Naive B cell (primary cell): ENCODE data around the gene ALCAM. TPM values are rescaled to one million over a fixed set of nuclear protein-coding genes. Genes with fewer than 3 reads are reported as not detected.
"Not testable (repeated sequence)": the region's sequence is repeated elsewhere in the genome, so short reads cannot be mapped to it uniquely, and the experiment has no call there.

Experiments
- ATAC-seq, 2 donors: fragments of 150-1000 bp; cut with Tn5 transposase; 2 replicates each; pipeline ENCODE4 v1.10.0; 2021; ENCODE audit warnings: low read depth in 2 of 2, mild to moderate bottlenecking in 2 of 2, moderate library complexity in 2 of 2
- DNase-seq: peaks from one replicate; pipeline ENCODE4 v3.0.0; 2022
- H3K27ac Mint-ChIP-seq, 6 donors: one replicate each; pipeline ENCODE4 v1.8.0; 2020 to 2022; ENCODE audit warnings: mild to moderate bottlenecking in 6 of 6, mixed read lengths in 6 of 6, moderate library complexity in 5 of 6, inconsistent platforms in 2 of 6
- H3K27me3 Mint-ChIP-seq, 3 donors: one replicate each; pipeline ENCODE4 v1.8.0; 2021 to 2022; ENCODE audit warnings: mixed read lengths in 3 of 3, mild to moderate bottlenecking in 1 of 3
- H3K36me3 Mint-ChIP-seq, 2 donors: one replicate each; pipeline ENCODE4 v1.8.0; 2020 to 2022; ENCODE audit warnings: mixed read lengths in 2 of 2, inconsistent platforms in 1 of 2, mild to moderate bottlenecking in 1 of 2
- H3K4me1 Mint-ChIP-seq, 3 donors: one replicate each; pipeline ENCODE4 v1.8.0; 2020 to 2022; ENCODE audit warnings: mixed read lengths in 3 of 3, inconsistent platforms in 1 of 3, mild to moderate bottlenecking in 1 of 3, moderate library complexity in 1 of 3
- H3K4me3 Mint-ChIP-seq, 8 donors: one replicate each; pipeline ENCODE4 v1.8.0; 2020 to 2022; ENCODE audit warnings: mild to moderate bottlenecking in 8 of 8, mixed read lengths in 8 of 8, moderate library complexity in 8 of 8, inconsistent platforms in 2 of 8
- H3K9me3 Mint-ChIP-seq, 7 donors: one replicate each; pipeline ENCODE4 v1.8.0; 2020 to 2022; ENCODE audit warnings: mixed read lengths in 7 of 7, mild to moderate bottlenecking in 5 of 7, inconsistent platforms in 2 of 7, moderate library complexity in 1 of 7
- polyA plus RNA-seq, 6 donors: library from polyadenylated mRNA; unstranded; fragments of 300-500 nt; fragmentation: Illumina TruSeq; gene quantifications; one replicate each; pipeline ENCODE4 v1.2.3, GENCODE V29; 2021; ENCODE audit warnings: low read depth in 6 of 6

ALCAM gene
- polyA plus RNA-seq, 6 donors from 2014 or later, result 14.1 to 22.5 (median 18.1) TPM

DNA sequence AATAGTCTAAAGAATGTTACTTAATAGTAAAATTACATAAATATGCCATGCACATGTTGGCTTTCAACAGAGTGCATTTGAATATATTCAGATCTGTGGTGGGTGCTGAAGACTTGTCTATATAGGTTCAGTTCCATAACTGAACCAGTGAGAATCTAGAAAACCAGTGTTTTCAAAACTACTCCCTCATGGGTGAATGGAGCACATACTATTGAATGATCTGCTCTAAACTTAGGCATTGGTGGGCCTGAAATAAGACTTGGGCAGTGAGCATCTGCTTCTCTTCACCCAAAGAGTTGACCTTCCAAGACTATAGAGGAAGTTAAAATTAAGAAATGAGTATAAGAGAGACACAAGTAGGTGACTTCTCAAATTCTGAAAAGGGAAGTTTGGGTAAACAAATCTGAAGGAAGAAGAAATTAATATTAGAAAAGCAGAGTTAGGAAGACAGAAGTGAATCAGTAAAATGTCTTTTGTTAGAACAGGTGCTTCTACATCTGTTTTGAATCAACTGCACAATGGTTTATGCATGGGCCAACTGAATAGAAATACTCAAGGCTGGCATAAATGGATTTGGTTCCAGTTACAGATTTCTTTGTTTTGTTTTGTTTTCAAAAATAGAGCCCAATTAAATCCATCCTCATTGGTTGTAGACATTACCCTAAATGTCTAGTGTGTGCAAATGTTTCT is 19.3 kb downstream of the ALCAM start:
- Mint-ChIP-seq H3K4me1 (peaks cover 32 to 35% (median 34%) of the 10 kb centered on the region in 3 donors), H3K27ac (peak overlapping the region in 4 of 6 donors; percentile 2 to 88 (median 56)), H3K9me3 (peaks cover 0 to 19% (median 11%) of the 10 kb centered on the region in 7 donors), H3K36me3 (peaks cover under 1 to 13% of the 10 kb centered on the region in 2 donors), H3K27me3 (no peaks in the 10 kb centered on the region), H3K4me3 (peak overlapping the region in 2 of 8 donors; percentile 0 to 30)
- ATAC-seq (peak; percentile 61 to 66), DNase-seq (peak; percentile 2)

DNA sequence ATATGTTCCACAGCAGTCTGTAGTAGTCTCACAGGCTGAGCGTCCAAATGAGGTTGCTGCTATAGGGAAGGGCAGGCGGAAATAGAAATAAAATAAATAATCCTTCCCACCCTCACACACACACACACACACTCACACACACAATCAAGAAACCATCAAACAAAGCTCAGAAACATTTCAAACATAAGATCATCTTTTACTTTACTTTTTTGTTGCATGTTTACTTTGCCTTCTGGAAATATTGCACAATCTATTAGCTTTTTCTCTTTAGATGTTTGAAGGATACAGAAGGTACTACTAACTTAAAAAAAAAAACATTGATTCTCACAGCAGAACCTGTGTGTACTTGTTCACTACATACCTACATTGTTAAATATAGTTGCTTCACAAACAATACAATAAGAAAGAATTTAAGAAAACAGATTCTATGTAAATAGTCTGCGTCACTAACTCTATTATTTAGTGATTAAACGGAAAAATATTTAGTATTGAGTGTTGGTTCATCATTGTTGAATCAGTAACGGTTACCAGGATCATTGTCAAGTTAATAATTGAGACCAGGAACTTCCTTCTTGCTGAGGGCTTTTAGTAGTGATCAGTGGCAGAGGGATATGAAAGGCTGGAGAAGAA is 20.5 kb downstream of the ALCAM start:
- H3K27me3 Mint-ChIP-seq, result no peaks in the 10 kb centered on the region
- peak overlapping the region in 3 of 6 donors; percentile 13 to 67 (median 51) for H3K27ac Mint-ChIP-seq
- peak overlapping the region in 1 of 8 donors; percentile 41 for H3K4me3 Mint-ChIP-seq
- DNase-seq (no peak), ATAC-seq (no peak)
- peaks cover 39 to 41% (median 40%) of the 10 kb centered on the region in 3 donors for H3K4me1 Mint-ChIP-seq
- H3K9me3 Mint-ChIP-seq, result peaks cover under 1 to 32% (median 16%) of the 10 kb centered on the region in 7 donors
- H3K36me3 Mint-ChIP-seq, result peaks cover 5 to 19% of the 10 kb centered on the region in 2 donors

DNA sequence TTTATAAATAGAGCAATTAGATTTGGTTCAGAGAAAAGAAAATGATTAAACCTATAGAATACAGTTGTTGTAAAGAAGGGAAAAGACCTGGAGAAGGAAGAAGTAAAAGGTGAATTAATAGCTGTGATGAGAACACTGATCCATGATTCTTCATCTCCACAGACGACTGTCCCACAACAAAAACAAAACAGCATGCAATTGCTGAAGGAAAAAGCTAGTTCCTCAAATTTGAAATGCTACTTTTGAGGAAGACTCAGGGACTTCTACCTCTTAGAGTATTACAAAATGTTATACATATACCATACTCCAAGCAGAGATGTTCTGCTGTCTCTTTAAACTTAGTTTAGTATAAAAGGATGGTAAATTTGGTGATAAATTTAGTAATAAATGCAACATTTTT is 21.5 kb downstream of the ALCAM start:
- peaks cover 5 to 35% (median 20%) of the 10 kb centered on the region in 7 donors for H3K9me3 Mint-ChIP-seq
- H3K27ac Mint-ChIP-seq, result peak overlapping the region in 1 of 6 donors; percentile 14
- ATAC-seq, result no peak
- no peak overlapping the region for H3K4me3 Mint-ChIP-seq
- H3K36me3 Mint-ChIP-seq, result peaks cover 9 to 13% of the 10 kb centered on the region in 2 donors
- H3K27me3 Mint-ChIP-seq, result no peaks in the 10 kb centered on the region
- no peak for DNase-seq
- H3K4me1 Mint-ChIP-seq, result peaks cover 34 to 40% (median 38%) of the 10 kb centered on the region in 3 donors

DNA sequence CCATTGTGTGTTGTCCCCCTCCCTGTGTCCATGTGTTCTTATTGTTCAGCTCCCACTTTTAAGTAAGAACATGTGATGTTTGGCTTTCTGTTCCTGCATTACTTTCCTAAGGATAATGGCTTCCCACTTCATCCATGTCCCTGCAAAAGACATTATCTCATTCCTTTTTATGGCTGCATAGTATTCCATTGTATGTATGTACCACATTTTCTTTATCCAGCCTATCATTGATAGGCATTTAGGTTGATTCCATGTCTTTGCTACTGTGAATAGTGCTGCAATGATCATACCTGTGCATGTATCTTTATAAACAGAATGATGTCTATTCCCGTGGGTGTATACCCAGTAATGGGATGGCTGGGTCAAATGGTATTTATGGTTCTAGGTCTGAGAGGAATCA is 23.1 kb downstream of the ALCAM start:
- not testable (repeated sequence) for H3K27me3 Mint-ChIP-seq, ATAC-seq, H3K4me3 Mint-ChIP-seq, H3K27ac Mint-ChIP-seq, DNase-seq
- H3K9me3 Mint-ChIP-seq, result peaks cover 5 to 36% (median 20%) of the 10 kb centered on the region in 7 donors
- H3K4me1 Mint-ChIP-seq, result peaks cover 34 to 42% (median 37%) of the 10 kb centered on the region in 3 donors
- H3K36me3 Mint-ChIP-seq, result peaks cover 9 to 12% of the 10 kb centered on the region in 2 donors

DNA sequence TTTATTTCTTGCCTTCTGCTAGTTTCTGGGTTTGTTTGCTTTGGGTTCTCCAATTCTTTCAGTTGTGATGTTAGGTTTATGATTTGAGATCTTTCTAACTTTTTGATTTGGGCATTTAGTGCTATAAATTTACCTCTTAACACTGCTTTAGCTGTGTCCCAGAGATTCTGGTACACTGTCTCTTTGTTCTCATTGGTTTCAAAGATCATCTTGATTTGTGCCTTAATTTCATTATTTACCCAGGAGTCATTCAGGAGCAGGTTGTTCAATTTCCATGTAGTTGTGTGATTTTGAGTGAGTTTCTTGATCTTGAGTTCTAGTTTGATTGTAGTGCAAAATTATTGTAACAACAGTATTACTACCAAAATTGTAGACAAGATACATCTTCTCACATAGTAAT is 25.9 kb downstream of the ALCAM start:
- H3K27ac Mint-ChIP-seq, H3K27me3 Mint-ChIP-seq, H3K4me3 Mint-ChIP-seq, DNase-seq, ATAC-seq: not testable (repeated sequence)
- H3K4me1 Mint-ChIP-seq, result peaks cover 20 to 21% (median 20%) of the 10 kb centered on the region in 3 donors
- peaks cover 5 to 36% (median 20%) of the 10 kb centered on the region in 7 donors for H3K9me3 Mint-ChIP-seq
- H3K36me3 Mint-ChIP-seq, result peaks cover 9 to 12% of the 10 kb centered on the region in 2 donors

DNA sequence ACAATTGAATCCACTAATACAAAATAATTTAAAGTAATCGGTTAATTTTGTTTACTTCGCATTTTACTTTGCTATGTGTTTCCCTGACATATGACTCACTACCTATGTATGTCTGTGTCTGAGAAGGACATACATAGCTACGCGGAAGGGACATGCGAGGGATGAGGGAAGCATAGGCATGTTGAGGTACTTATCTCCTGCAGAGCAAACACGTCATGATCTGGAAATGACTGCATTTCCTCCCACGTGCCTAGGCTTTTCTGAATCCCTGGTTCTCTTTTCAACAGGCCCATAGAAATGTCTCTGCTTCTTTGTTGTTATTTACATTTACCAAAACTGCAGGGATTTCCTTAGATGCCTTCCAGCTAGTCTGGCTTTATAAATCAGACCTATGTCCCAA is 27.5 kb downstream of the ALCAM start:
- ATAC-seq, result no peak

DNA sequence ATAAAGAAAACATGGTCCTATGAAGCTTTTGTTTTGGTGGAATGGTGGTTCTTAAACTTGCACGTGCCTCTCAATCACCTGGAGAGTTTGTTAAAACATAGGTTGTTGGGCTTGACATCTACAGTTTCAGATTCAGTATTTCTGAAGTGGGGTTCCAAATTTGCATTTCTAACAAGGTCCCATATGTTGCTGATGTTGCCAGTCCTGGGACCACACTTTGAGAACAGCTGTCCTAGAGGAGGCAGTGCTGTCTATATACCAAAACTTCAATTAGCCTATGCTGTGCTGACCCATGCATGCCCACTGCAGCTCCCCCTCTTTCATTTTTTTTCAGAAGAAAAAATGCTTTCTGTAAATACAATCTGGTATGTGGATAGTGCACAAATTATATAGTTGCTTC is 31.3 kb downstream of the ALCAM start:
- Mint-ChIP-seq H3K9me3 (peaks cover 0 to 2% (median 0%) of the 10 kb centered on the region in 7 donors), H3K36me3 (peaks cover 0 to 10% of the 10 kb centered on the region in 2 donors), H3K27me3 (no peaks in the 10 kb centered on the region), H3K4me1 (peaks cover 4 to 6% (median 5%) of the 10 kb centered on the region in 3 donors), H3K4me3 (no peak overlapping the region), H3K27ac (peak overlapping the region in 1 of 6 donors; percentile 71)
- DNase-seq, result no peak
- no peak for ATAC-seq

More for the DNA sequence above, 27.5 kb downstream of the ALCAM start:
- H3K9me3 Mint-ChIP-seq, result peaks cover 5 to 36% (median 20%) of the 10 kb centered on the region in 7 donors
- peaks cover 13 to 17% (median 15%) of the 10 kb centered on the region in 3 donors for H3K4me1 Mint-ChIP-seq
- H3K27me3 Mint-ChIP-seq, result no peaks in the 10 kb centered on the region
- peak overlapping the region in 1 of 8 donors; percentile 9 for H3K4me3 Mint-ChIP-seq
- H3K27ac Mint-ChIP-seq, result no peak overlapping the region
- no peak for DNase-seq
- peaks cover 9 to 12% of the 10 kb centered on the region in 2 donors for H3K36me3 Mint-ChIP-seq

DNA sequence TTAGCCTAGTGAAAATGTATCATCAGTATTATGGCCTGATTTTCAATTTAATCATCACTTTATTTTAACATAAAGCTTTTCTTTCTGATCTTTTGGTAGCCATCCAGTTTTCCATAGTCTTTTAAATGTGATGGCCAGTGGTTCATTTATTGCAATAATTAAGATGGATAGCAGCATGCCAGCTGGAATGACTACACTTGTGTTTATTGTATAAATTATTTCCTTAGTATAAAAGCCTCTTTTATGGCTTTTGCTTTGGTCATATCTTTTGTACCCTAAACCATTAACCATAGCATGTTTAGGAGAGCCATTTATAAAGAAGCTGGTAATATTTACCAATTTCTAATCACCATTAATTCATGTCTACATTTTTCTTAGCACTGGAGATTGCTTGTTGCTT is 31.7 kb downstream of the ALCAM start:
- Mint-ChIP-seq H3K27me3 (no peaks in the 10 kb centered on the region), H3K4me1 (peaks cover 4 to 6% (median 5%) of the 10 kb centered on the region in 3 donors), H3K9me3 (peaks cover 0 to 4% (median 2%) of the 10 kb centered on the region in 7 donors), H3K36me3 (peaks cover 4 to 14% of the 10 kb centered on the region in 2 donors), H3K27ac (no peak overlapping the region), H3K4me3 (no peak overlapping the region)
- ATAC-seq (no peak), DNase-seq (no peak)

DNA sequence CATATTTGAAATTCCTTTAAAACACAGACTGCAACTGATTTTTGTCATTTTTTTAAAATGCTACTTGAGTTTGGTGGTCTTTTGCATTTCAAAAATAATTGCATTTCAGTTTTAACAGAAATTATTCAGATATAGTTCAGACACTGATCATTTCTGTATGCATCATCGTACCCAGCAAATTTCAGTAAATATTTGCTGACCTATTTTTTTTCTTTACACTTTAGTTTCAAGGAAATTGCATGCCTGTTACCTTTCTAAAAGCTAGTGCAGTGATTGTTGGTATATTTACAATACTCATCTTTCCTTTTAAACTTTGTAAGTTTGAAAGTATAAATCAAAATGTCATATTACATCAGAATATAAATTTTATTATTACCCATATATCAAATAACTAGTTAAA is 32.4 kb downstream of the ALCAM start:
- H3K9me3 Mint-ChIP-seq, result peaks cover 0 to 9% (median 8%) of the 10 kb centered on the region in 7 donors
- no peak overlapping the region for H3K4me3 Mint-ChIP-seq
- peaks cover 4 to 6% (median 5%) of the 10 kb centered on the region in 3 donors for H3K4me1 Mint-ChIP-seq
- no peak overlapping the region for H3K27ac Mint-ChIP-seq
- H3K27me3 Mint-ChIP-seq, result no peaks in the 10 kb centered on the region
- ATAC-seq (no peak), DNase-seq (no peak)
- H3K36me3 Mint-ChIP-seq, result peaks cover 10 to 20% of the 10 kb centered on the region in 2 donors

DNA sequence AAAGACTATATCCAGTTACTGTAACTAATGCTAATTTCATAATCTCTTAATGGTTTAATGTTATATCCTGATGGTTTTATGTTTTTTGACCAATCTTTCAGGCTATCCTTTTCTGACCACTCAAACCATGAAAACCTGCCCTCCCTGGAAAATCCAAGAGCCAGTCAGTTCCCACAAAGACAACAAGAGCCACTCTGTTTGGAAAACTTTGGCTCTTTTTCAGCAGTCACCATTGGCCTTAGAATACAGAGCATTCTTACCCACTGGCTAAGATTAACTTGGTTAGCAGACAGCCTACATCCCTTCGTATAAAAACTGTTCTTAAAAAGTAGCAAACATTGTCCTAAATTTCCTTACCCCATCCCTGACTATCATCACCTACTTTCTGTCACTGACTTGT is 32.9 kb downstream of the ALCAM start:
- no peaks in the 10 kb centered on the region for H3K27me3 Mint-ChIP-seq

DNA sequence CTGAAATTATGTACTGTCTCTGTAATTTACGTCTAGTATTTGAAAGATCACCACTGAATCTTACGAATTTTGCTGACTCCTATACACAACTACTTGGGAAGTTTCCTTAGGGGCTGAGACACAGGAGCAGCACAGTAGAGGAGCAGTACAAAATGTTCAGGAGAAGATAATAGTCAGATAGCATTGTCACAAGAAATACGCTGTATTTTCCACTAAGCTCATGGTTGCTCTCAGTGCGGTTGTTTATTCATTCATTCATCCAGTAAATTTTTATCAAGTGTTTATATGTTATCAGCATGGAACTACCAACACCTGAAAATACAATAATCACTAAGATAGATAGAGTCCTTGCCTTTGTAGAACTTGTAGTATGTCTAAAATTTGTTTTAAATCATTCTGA is 34.5 kb downstream of the ALCAM start:
- Mint-ChIP-seq H3K9me3 (peaks cover 0 to 11% (median 8%) of the 10 kb centered on the region in 7 donors), H3K27me3 (no peaks in the 10 kb centered on the region), H3K4me3 (no peak overlapping the region), H3K4me1 (peaks cover under 1 to 6% (median 1%) of the 10 kb centered on the region in 3 donors), H3K36me3 (peaks cover 12 to 22% of the 10 kb centered on the region in 2 donors), H3K27ac (no peak overlapping the region)
- ATAC-seq (no peak), DNase-seq (no peak)

More for the DNA sequence above, 32.9 kb downstream of the ALCAM start:
- DNase-seq (no peak), ATAC-seq (no peak)
- H3K4me3 Mint-ChIP-seq, result no peak overlapping the region
- H3K27ac Mint-ChIP-seq, result no peak overlapping the region
- peaks cover 0 to 11% (median 9%) of the 10 kb centered on the region in 7 donors for H3K9me3 Mint-ChIP-seq
- peaks cover 12 to 22% of the 10 kb centered on the region in 2 donors for H3K36me3 Mint-ChIP-seq
- peaks cover 2 to 6% (median 5%) of the 10 kb centered on the region in 3 donors for H3K4me1 Mint-ChIP-seq

DNA sequence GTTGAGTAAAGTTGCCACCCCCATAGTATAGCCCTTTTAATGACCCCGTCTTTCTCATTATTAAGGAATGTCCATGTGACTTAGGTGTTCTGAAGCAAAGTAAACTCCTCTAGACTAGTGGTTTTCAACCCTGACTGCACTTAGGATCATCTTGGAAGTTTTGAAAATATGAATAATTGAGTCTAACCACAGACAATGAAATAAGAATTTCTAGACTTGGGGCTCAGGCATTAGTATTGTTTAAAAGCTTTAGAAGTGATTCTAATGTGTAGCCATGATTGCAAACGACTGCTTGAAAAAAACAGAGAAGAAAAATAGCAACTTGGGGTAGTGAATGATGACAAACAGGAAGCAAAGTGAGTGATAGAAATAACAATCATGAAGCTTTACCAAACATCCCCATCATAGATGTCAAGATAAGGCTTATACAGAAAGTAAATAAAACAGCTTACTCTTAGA is 35.0 kb downstream of the ALCAM start:
- Mint-ChIP-seq H3K27me3 (no peaks in the 10 kb centered on the region), H3K4me1 (peaks cover 0 to 6% (median 0%) of the 10 kb centered on the region in 3 donors), H3K9me3 (peaks cover 0 to 13% (median 9%) of the 10 kb centered on the region in 7 donors), H3K36me3 (peaks cover 12 to 22% of the 10 kb centered on the region in 2 donors), H3K27ac (no peak overlapping the region), H3K4me3 (no peak overlapping the region)
- no peak for ATAC-seq
- DNase-seq, result no peak

DNA sequence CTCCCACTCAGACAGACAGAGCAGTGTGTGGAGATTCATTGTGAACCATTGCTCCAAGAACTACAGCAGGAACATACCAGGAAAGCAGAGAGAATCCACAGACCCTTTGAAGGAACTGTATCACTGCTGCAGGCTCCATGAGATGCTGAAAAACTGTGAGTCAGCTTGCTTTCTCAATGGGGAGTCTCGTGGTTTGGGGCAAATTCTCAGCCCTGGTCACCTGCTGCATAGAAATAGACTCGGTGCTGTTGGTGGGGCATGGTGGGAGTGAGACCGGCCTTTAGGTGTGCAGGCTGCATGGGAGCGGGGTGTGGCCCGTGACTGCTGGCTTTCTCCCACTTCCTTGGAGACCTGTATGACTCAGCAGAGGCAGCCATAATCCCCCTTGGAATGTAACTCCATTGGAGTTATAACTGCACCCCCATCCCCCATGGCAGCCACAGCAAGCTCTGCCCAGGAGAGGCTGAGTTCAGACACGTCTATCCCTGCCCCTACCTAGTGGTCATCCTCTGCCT is 35.6 kb downstream of the ALCAM start:
- ATAC-seq, result no peak
- H3K27ac Mint-ChIP-seq, result no peak overlapping the region

More for the DNA sequence above, 35.6 kb downstream of the ALCAM start:
- no peak for DNase-seq
- Mint-ChIP-seq H3K4me1 (peaks cover 0 to 6% (median 0%) of the 10 kb centered on the region in 3 donors), H3K27me3 (no peaks in the 10 kb centered on the region), H3K9me3 (peaks cover 0 to 13% (median 9%) of the 10 kb centered on the region in 7 donors), H3K4me3 (no peak overlapping the region), H3K36me3 (peaks cover 12 to 22% of the 10 kb centered on the region in 2 donors)
